Left ventricle myocardium inferior (tissue), 1 donor: ENCODE data around the gene MMP10. TPM values are rescaled to one million over a fixed set of nuclear protein-coding genes. Genes with fewer than 3 reads are reported as not detected.

Source experiments
- DNase-seq: peaks from one replicate; pipeline ENCODE4 v3.0.0-alpha.2; 2020
- H3K27ac ChIP-seq: fragments of 200-600 bp; replicated peaks from 2 replicates; pipeline ENCODE4 v1.8.0; 2021
- H3K27me3 ChIP-seq: fragments of 200-600 bp; 2 replicates; pipeline ENCODE4 v1.8.0; 2021; ENCODE audit warnings: low read depth
- H3K36me3 ChIP-seq: fragments of 200-600 bp; 2 replicates; pipeline ENCODE4 v1.8.0; 2021
- H3K4me1 ChIP-seq: fragments of 200-600 bp; 2 replicates; pipeline ENCODE4 v1.8.0; 2021
- H3K4me3 ChIP-seq: fragments of 200-600 bp; 2 replicates; pipeline ENCODE4 v1.8.0; 2021; ENCODE audit warnings: mild to moderate bottlenecking, moderate library complexity
- H3K9me3 ChIP-seq: fragments of 200-600 bp; replicated peaks from 2 replicates; pipeline ENCODE4 v1.8.0; 2021
- intact Hi-C: fragments of 100-400 bp; cut with micrococcal nuclease; formaldehyde crosslinking; loops from one replicate; pipeline ENCODE4 v1.11.0; 2022
- total RNA-seq: library from RNA; stranded (reverse); fragmentation: NEBNext Ultra II Directional; extraction: Animal tissue kit (Norgen Biotek cat#: 25700); gene quantifications from one replicate; pipeline ENCODE4 v1.2.1, GENCODE V29; 2021
- TF ChIP-seq, protein P1 (sequence below): fragments of 200-600 bp; IDR thresholded peaks from 2 replicates; pipeline ENCODE4 v1.8.0; 2021; ENCODE audit warnings: antibody characterized with exemption, mild to moderate bottlenecking, borderline replicate concordance
- donor health status: DM: no; HTN: yes; CAD: no; lungs with severe emphysema.

The MMP10 gene
- total RNA-seq, 1 donor from 2014 or later: not detected

GRCh38 chr11:102724904-102725500 lies 55.4 kb downstream of the MMP10 start, which contains the start of gene MMP8:
Gene MMP8, minus strand, starts transcription at chr11:102724954. Its CDS starts 99 bp downstream, at chr11:102724855.
- H3K27ac ChIP-seq: no peak within 1 kb of the TSS
- peaks cover 14% of the 10 kb centered on the region for H3K9me3 ChIP-seq
- DNase-seq: no peak
- intact Hi-C loops: no loop called here
- no peaks in the 10 kb centered on the region for H3K36me3 ChIP-seq
- H3K27me3 ChIP-seq: no peaks in the 10 kb centered on the region
- TF ChIP-seq, protein P1, sequence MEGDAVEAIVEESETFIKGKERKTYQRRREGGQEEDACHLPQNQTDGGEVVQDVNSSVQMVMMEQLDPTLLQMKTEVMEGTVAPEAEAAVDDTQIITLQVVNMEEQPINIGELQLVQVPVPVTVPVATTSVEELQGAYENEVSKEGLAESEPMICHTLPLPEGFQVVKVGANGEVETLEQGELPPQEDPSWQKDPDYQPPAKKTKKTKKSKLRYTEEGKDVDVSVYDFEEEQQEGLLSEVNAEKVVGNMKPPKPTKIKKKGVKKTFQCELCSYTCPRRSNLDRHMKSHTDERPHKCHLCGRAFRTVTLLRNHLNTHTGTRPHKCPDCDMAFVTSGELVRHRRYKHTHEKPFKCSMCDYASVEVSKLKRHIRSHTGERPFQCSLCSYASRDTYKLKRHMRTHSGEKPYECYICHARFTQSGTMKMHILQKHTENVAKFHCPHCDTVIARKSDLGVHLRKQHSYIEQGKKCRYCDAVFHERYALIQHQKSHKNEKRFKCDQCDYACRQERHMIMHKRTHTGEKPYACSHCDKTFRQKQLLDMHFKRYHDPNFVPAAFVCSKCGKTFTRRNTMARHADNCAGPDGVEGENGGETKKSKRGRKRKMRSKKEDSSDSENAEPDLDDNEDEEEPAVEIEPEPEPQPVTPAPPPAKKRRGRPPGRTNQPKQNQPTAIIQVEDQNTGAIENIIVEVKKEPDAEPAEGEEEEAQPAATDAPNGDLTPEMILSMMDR: no peak
- H3K4me3 ChIP-seq: no peak within 1 kb of the TSS
- no peaks in the 10 kb centered on the region for H3K4me1 ChIP-seq

GRCh38 chr11:102722821-102723220 lies 57.6 kb downstream of the MMP10 start:
- intact Hi-C loops: no loop called here
- H3K9me3 ChIP-seq: peaks cover 14% of the 10 kb centered on the region
- DNase-seq: no peak
- H3K27me3 ChIP-seq: peaks cover 1% of the 10 kb centered on the region
- no peaks in the 10 kb centered on the region for H3K36me3 ChIP-seq
- TF ChIP-seq, protein P1: no peak
- H3K4me1 ChIP-seq: no peaks in the 10 kb centered on the region
- no peak overlapping the region for H3K4me3 ChIP-seq
- H3K27ac ChIP-seq: no peak overlapping the region

Other genes with a start within 250 kb of the MMP10 start
- not detected for gene MMP7, start 249.9 kb downstream of the MMP10 start, total RNA-seq
- not detected for gene MMP20, start 155.3 kb downstream of the MMP10 start, total RNA-seq
- gene MMP27, start 74.9 kb downstream of the MMP10 start, total RNA-seq: not detected
- not detected for gene MMP8, start 55.7 kb downstream of the MMP10 start, total RNA-seq
- not detected for gene MMP1, start 17.5 kb upstream of the MMP10 start, total RNA-seq
- gene MMP3, start 63.0 kb upstream of the MMP10 start, total RNA-seq: not detected
- not detected for gene MMP12, start 94.4 kb upstream of the MMP10 start, total RNA-seq
- not detected for gene MMP13, start 175.1 kb upstream of the MMP10 start, total RNA-seq